ENCODE measurements around the gene KCNH8.
A peak's percentile ranks its signal among the peaks of the same experiment; 100 is the strongest.

KCNH8 gene

DNA sequence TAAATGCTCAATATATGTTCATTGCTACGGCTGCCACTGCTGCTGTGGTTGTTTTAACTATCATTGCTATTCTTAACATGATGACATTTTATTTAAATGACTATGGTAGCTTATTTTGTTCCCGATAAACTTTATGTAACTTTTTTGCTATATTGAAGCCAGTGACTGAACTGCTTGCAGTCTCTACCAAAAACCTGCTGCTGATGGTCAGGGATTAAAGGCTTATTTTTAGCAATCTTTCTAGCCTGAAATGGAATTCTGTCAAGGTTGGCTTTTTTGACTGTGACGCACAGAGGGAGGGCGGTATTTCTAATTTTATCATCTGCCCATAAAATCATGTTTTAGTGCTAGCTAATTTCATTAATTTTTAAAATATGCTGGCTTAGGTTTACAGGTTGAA, 271.8 kb downstream of the KCNH8 start:
- Histone ChIP-seq H2BK15ac (replicated peaks; ENCODE audit: low read depth) (no peak overlapping the region), H4K5ac (ENCODE audit: low read length) (no peak overlapping the region), H3K4ac (ENCODE audit: low read depth, low read length) (no peak overlapping the region), H3K9ac (ENCODE audit: low read length) (no peak overlapping the region), H3K56ac (ENCODE audit: low read length) (no peak overlapping the region), H2BK5ac (ENCODE audit: low read length) (no peak overlapping the region), H3K79me2 (ENCODE audit: control insufficient read depth, insufficient read depth, low read length) (no peaks in the 10 kb centered on the region), H2AK5ac (ENCODE audit: low read length) (no peak overlapping the region), H3K23ac (ENCODE audit: low read length) (no peak overlapping the region), H3K4me2 (ENCODE audit: low read length) (no peak overlapping the region), H4K8ac (ENCODE audit: low read depth, low read length) (no peak overlapping the region), H3K4me3 (ENCODE audit: low read length) (no peak overlapping the region), H3K36me3 (ENCODE audit: control insufficient read depth, insufficient read depth, low read length) (no peaks in the 10 kb centered on the region), H3K27me3 (ENCODE audit: insufficient read depth, low read length, poor library complexity) (no peaks in the 10 kb centered on the region), H3K4me1 (ENCODE audit: control insufficient read depth, low read depth, low read length) (no peaks in the 10 kb centered on the region), H2BK120ac (ENCODE audit: low read depth, low read length) (no peak overlapping the region), H3K18ac (ENCODE audit: low read length) (no peak overlapping the region), H3K27ac (ENCODE audit: low read depth, low read length) (no peak overlapping the region), H3K79me1 (ENCODE audit: low read length) (no peaks in the 10 kb centered on the region)
- no peak for DNase-seq
- WGBS (ENCODE audit: extremely low coverage, insufficient coverage, low lambda C conversion rate) = no CpG with 5 or more reads among the region's 4 CpGs

DNA sequence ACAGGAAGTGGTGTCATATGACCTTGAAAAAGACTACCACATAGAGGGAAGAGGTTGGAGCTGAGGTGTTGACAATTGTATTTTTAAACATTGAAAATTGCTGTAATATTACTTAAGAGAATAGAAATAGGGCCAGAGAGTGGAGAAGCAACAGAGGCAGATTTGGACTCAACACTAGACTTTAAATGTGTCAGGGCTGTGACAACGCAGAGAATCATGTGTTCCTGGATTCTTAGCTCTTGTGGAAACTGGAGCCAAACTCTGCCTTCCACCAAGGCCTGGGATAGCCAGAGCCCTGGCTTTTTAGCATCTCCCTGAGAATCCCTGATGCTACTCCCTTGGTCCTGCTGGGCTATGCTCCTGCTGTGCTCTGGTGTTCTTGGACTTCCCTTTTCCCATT, 277.5 kb downstream of the KCNH8 start:
- no peak overlapping the region for H3K4me2 ChIP-seq (ENCODE audit: low read length)
- no peak overlapping the region for H2AK5ac ChIP-seq (ENCODE audit: low read length)
- no peak overlapping the region for H3K9ac ChIP-seq (ENCODE audit: low read length)
- H2BK5ac ChIP-seq (ENCODE audit: low read length) = no peak overlapping the region
- no peaks in the 10 kb centered on the region for H3K36me3 ChIP-seq (ENCODE audit: control insufficient read depth, insufficient read depth, low read length)
- H3K18ac ChIP-seq (ENCODE audit: low read length) = no peak overlapping the region
- no peak overlapping the region for H4K8ac ChIP-seq (ENCODE audit: low read depth, low read length)
- WGBS (ENCODE audit: extremely low coverage, insufficient coverage, low lambda C conversion rate) = no CpG with 5 or more reads among the region's 1 CpG
- no peaks in the 10 kb centered on the region for H3K4me1 ChIP-seq (ENCODE audit: control insufficient read depth, low read depth, low read length)
- no peak overlapping the region for H4K5ac ChIP-seq (ENCODE audit: low read length)
- DNase-seq = no peak
- H2BK15ac ChIP-seq (replicated peaks; ENCODE audit: low read depth) = no peak overlapping the region
- H3K23ac ChIP-seq (ENCODE audit: low read length) = no peak overlapping the region
- H3K27ac ChIP-seq (ENCODE audit: low read depth, low read length) = no peak overlapping the region
- H2BK120ac ChIP-seq (ENCODE audit: low read depth, low read length) = no peak overlapping the region
- H3K27me3 ChIP-seq (ENCODE audit: insufficient read depth, low read length, poor library complexity) = no peaks in the 10 kb centered on the region
- no peak overlapping the region for H3K56ac ChIP-seq (ENCODE audit: low read length)
- no peak overlapping the region for H3K4me3 ChIP-seq (ENCODE audit: low read length)
- H3K79me1 ChIP-seq (ENCODE audit: low read length) = no peaks in the 10 kb centered on the region
- no peak overlapping the region for H3K4ac ChIP-seq (ENCODE audit: low read depth, low read length)
- H3K79me2 ChIP-seq (ENCODE audit: control insufficient read depth, insufficient read depth, low read length) = no peaks in the 10 kb centered on the region

DNA sequence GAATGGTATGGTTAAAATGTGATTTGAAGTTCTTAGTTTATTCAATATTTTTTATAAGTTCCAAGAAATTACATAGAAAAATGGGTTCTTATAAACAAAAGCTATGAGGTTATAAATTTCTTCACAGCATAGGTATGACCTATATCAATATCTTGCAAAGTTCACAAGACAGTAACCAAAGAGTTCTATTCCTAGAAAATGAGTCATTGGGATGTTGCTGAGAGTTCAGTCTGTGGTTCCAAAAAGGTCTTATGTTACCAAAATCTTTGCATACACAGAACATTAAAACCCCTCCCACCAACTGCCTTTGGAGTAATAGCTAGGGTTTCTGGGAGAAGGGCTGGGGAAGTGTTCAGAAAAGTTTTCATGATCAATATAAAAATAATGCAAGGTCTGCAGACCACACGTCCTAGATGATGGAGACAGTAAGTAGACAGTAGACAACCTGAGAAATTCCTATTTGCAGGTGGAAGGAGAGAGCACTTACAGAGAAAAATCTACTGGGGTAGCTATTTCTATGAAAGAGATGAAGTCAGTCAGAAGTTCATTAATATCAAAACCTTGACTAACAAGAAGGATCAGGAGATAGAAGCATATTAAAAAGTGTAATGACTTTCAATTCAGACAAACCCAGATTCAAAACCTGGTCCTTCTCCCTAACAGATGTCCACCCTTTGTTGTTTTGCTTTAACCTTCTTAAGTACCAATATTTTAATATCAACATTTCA, 279.3 kb downstream of the KCNH8 start:
- H2BK120ac ChIP-seq (ENCODE audit: low read depth, low read length) = no peak overlapping the region
- H3K79me2 ChIP-seq (ENCODE audit: control insufficient read depth, insufficient read depth, low read length) = no peaks in the 10 kb centered on the region
- no peak overlapping the region for H3K4me2 ChIP-seq (ENCODE audit: low read length)
- H3K18ac ChIP-seq (ENCODE audit: low read length) = no peak overlapping the region
- no peaks in the 10 kb centered on the region for H3K4me1 ChIP-seq (ENCODE audit: control insufficient read depth, low read depth, low read length)
- H3K4me3 ChIP-seq (ENCODE audit: low read length) = no peak overlapping the region
- no peaks in the 10 kb centered on the region for H3K36me3 ChIP-seq (ENCODE audit: control insufficient read depth, insufficient read depth, low read length)
- no CpG with 5 or more reads among the region's 1 CpG for WGBS (ENCODE audit: extremely low coverage, insufficient coverage, low lambda C conversion rate)
- no peak overlapping the region for H3K23ac ChIP-seq (ENCODE audit: low read length)
- H3K79me1 ChIP-seq (ENCODE audit: low read length) = no peaks in the 10 kb centered on the region
- H3K56ac ChIP-seq (ENCODE audit: low read length) = no peak overlapping the region
- no peak overlapping the region for H2AK5ac ChIP-seq (ENCODE audit: low read length)
- H3K27ac ChIP-seq (ENCODE audit: low read depth, low read length) = no peak overlapping the region
- no peaks in the 10 kb centered on the region for H3K27me3 ChIP-seq (ENCODE audit: insufficient read depth, low read length, poor library complexity)
- H2BK15ac ChIP-seq (replicated peaks; ENCODE audit: low read depth) = no peak overlapping the region
- H2BK5ac ChIP-seq (ENCODE audit: low read length) = no peak overlapping the region
- no peak overlapping the region for H4K8ac ChIP-seq (ENCODE audit: low read depth, low read length)
- H3K9ac ChIP-seq (ENCODE audit: low read length) = no peak overlapping the region
- no peak overlapping the region for H4K5ac ChIP-seq (ENCODE audit: low read length)
- no peak overlapping the region for H3K4ac ChIP-seq (ENCODE audit: low read depth, low read length)
- DNase-seq = no peak

DNA sequence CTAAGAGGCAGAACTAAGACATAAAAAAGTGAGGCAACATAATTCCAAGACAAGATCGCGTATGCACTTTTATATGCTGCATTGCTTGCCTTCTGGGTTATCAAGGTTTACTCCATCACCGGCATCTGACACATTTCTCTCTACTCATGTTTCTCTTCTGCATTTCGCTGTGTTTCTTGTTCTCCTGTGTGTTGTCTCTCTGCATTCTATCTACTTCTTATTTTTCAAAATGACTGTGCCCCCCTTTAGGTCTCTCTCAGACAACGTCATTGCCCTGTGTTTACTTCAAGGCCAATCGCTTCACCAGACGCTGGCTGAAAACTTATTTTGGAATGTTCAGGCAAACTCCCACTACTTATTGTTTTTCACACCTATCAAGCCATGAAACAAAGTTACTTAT, 280.4 kb downstream of the KCNH8 start:
- Histone ChIP-seq H4K8ac (ENCODE audit: low read depth, low read length) (no peak overlapping the region), H3K79me2 (ENCODE audit: control insufficient read depth, insufficient read depth, low read length) (no peaks in the 10 kb centered on the region), H3K56ac (ENCODE audit: low read length) (no peak overlapping the region), H2AK5ac (ENCODE audit: low read length) (no peak overlapping the region), H3K27me3 (ENCODE audit: insufficient read depth, low read length, poor library complexity) (no peaks in the 10 kb centered on the region), H3K4me1 (ENCODE audit: control insufficient read depth, low read depth, low read length) (no peaks in the 10 kb centered on the region), H2BK120ac (ENCODE audit: low read depth, low read length) (no peak overlapping the region), H2BK15ac (replicated peaks; ENCODE audit: low read depth) (no peak overlapping the region), H3K23ac (ENCODE audit: low read length) (no peak overlapping the region), H3K9ac (ENCODE audit: low read length) (no peak overlapping the region), H3K27ac (ENCODE audit: low read depth, low read length) (no peak overlapping the region), H3K4me3 (ENCODE audit: low read length) (no peak overlapping the region), H4K5ac (ENCODE audit: low read length) (no peak overlapping the region), H3K79me1 (ENCODE audit: low read length) (no peaks in the 10 kb centered on the region), H3K18ac (ENCODE audit: low read length) (no peak overlapping the region), H3K4ac (ENCODE audit: low read depth, low read length) (no peak overlapping the region), H2BK5ac (ENCODE audit: low read length) (no peak overlapping the region), H3K36me3 (ENCODE audit: control insufficient read depth, insufficient read depth, low read length) (no peaks in the 10 kb centered on the region), H3K4me2 (ENCODE audit: low read length) (no peak overlapping the region)
- no peak for DNase-seq
- WGBS (ENCODE audit: extremely low coverage, insufficient coverage, low lambda C conversion rate) = no CpG with 5 or more reads among the region's 7 CpGs

DNA sequence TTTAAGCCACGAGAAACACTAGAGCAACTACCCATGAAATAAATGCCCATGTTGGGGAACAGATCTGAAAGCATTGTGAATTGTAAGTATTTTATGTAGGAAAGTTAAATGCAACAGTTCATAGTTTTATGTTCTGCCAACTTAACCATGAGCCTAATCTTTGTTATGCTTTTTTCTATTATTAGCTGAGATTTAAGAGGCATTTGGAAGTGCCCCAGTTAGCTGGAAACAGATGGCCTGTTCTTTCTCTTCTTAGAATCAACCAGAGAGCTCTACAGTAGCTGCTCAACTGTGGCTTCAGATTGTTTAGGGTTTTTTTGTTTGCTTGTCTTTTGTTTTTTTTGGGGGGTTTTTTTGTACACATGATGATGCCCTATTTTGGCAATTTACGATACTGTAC, 284.4 kb downstream of the KCNH8 start:
- Histone ChIP-seq H3K27me3 (ENCODE audit: insufficient read depth, low read length, poor library complexity) (no peaks in the 10 kb centered on the region), H3K79me2 (ENCODE audit: control insufficient read depth, insufficient read depth, low read length) (no peaks in the 10 kb centered on the region), H3K79me1 (ENCODE audit: low read length) (no peaks in the 10 kb centered on the region), H3K36me3 (ENCODE audit: control insufficient read depth, insufficient read depth, low read length) (no peaks in the 10 kb centered on the region), H2BK120ac (ENCODE audit: low read depth, low read length) (no peak overlapping the region), H3K4me3 (ENCODE audit: low read length) (no peak overlapping the region), H4K8ac (ENCODE audit: low read depth, low read length) (no peak overlapping the region), H2BK15ac (replicated peaks; ENCODE audit: low read depth) (no peak overlapping the region), H3K27ac (ENCODE audit: low read depth, low read length) (no peak overlapping the region), H2AK5ac (ENCODE audit: low read length) (no peak overlapping the region), H3K18ac (ENCODE audit: low read length) (no peak overlapping the region), H3K4me2 (ENCODE audit: low read length) (no peak overlapping the region), H2BK5ac (ENCODE audit: low read length) (no peak overlapping the region), H3K23ac (ENCODE audit: low read length) (no peak overlapping the region), H3K56ac (ENCODE audit: low read length) (no peak overlapping the region), H3K9ac (ENCODE audit: low read length) (no peak overlapping the region), H3K4me1 (ENCODE audit: control insufficient read depth, low read depth, low read length) (no peaks in the 10 kb centered on the region), H4K5ac (ENCODE audit: low read length) (no peak overlapping the region), H3K4ac (ENCODE audit: low read depth, low read length) (no peak overlapping the region)
- no peak for DNase-seq
- WGBS (ENCODE audit: extremely low coverage, insufficient coverage, low lambda C conversion rate) = no CpG with 5 or more reads among the region's 2 CpGs

DNA sequence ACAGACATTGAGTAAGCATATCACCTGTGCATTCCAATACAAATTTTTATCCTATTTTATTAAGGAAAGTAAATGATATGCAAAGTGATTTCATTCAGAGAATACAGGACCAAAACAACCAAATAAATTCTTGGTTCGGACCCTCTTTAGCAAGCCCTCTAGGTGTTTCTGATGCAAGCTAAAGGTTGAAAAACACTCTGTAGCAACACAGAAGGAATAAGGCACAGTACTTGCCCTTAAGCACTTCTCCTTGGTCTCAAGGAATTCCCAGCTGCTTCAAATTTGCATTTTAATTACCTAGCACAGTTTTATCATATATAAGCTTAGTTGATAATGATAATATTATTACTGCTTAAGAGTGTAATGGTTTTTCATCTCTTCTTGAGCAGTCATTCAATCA, 288.4 kb downstream of the KCNH8 start:
- no peaks in the 10 kb centered on the region for H3K79me2 ChIP-seq (ENCODE audit: control insufficient read depth, insufficient read depth, low read length)
- no peak overlapping the region for H3K9ac ChIP-seq (ENCODE audit: low read length)
- no peak overlapping the region for H4K8ac ChIP-seq (ENCODE audit: low read depth, low read length)
- H2AK5ac ChIP-seq (ENCODE audit: low read length) = no peak overlapping the region
- H3K4me2 ChIP-seq (ENCODE audit: low read length) = no peak overlapping the region
- H3K4me1 ChIP-seq (ENCODE audit: control insufficient read depth, low read depth, low read length) = no peaks in the 10 kb centered on the region
- H3K27me3 ChIP-seq (ENCODE audit: insufficient read depth, low read length, poor library complexity) = no peaks in the 10 kb centered on the region
- H2BK15ac ChIP-seq (replicated peaks; ENCODE audit: low read depth) = no peak overlapping the region
- no CpG with 5 or more reads among the region's 1 CpG for WGBS (ENCODE audit: extremely low coverage, insufficient coverage, low lambda C conversion rate)
- H3K4ac ChIP-seq (ENCODE audit: low read depth, low read length) = no peak overlapping the region
- no peak overlapping the region for H2BK5ac ChIP-seq (ENCODE audit: low read length)
- no peak overlapping the region for H3K23ac ChIP-seq (ENCODE audit: low read length)
- no peaks in the 10 kb centered on the region for H3K79me1 ChIP-seq (ENCODE audit: low read length)
- H2BK120ac ChIP-seq (ENCODE audit: low read depth, low read length) = no peak overlapping the region
- H3K56ac ChIP-seq (ENCODE audit: low read length) = no peak overlapping the region
- no peak overlapping the region for H3K18ac ChIP-seq (ENCODE audit: low read length)
- H3K27ac ChIP-seq (ENCODE audit: low read depth, low read length) = no peak overlapping the region
- DNase-seq = peak; percentile 14
- no peak overlapping the region for H4K5ac ChIP-seq (ENCODE audit: low read length)
- H3K36me3 ChIP-seq (ENCODE audit: control insufficient read depth, insufficient read depth, low read length) = no peaks in the 10 kb centered on the region
- no peak overlapping the region for H3K4me3 ChIP-seq (ENCODE audit: low read length)
